HG03571 (cell line): ENCODE data around the gene DDX52.

Experiments
- ATAC-seq: cut with Tn5 transposase; IDR thresholded peaks from one replicate; pipeline ENCODE4 v1.9.1; 2021; ENCODE audit not compliant: unreplicated experiment

The DDX52 gene

GRCh38 chr17:37598145-37598544 is 45.1 kb downstream of the DDX52 start:
- ATAC-seq, result no peak

GRCh38 chr17:37592291-37592690 is 51.0 kb downstream of the DDX52 start:
- no peak for ATAC-seq

GRCh38 chr17:37585066-37585465 is 58.2 kb downstream of the DDX52 start:
- ATAC-seq, result no peak

- no peak for ATAC-seq
These were observed 67.0 kb downstream of the DDX52 start for GRCh38 chr17:37576281-37576680.

GRCh38 chr17:37574427-37574826 is 68.8 kb downstream of the DDX52 start:
- no peak for ATAC-seq

GRCh38 chr17:37571674-37572073 is 71.6 kb downstream of the DDX52 start:
- no peak for ATAC-seq

- ATAC-seq, result no peak
These were observed 72.6 kb downstream of the DDX52 start for GRCh38 chr17:37570527-37571093.

GRCh38 chr17:37568350-37569053 is 74.7 kb downstream of the DDX52 start:
- ATAC-seq, result no peak

- no peak for ATAC-seq
These were observed 75.7 kb downstream of the DDX52 start for GRCh38 chr17:37567538-37567937.

GRCh38 chr17:37567137-37567536 is 76.1 kb downstream of the DDX52 start:
- no peak for ATAC-seq

- ATAC-seq, result no peak
These were observed 79.0 kb downstream of the DDX52 start for GRCh38 chr17:37564252-37564651.

- ATAC-seq, result no peak
These were observed 81.1 kb downstream of the DDX52 start for GRCh38 chr17:37562016-37562745.
